ENCODE data around the gene CCDC27.

CCDC27 gene

GRCh38 chr1:3770047-3770765 lies 18.0 kb downstream of the CCDC27 start:
- H3K4me3 ChIP-seq (ENCODE audit: low read length), result no peak overlapping the region
- no peaks in the 10 kb centered on the region for H3K36me3 ChIP-seq (ENCODE audit: insufficient read depth, low read depth, low read length)
- no peaks in the 10 kb centered on the region for H3K9me3 ChIP-seq (ENCODE audit: insufficient read depth, low read depth, low read length)
- no peaks in the 10 kb centered on the region; the same call in 1 of the 2 replicates for H3K4me1 ChIP-seq (ENCODE audit: insufficient read depth, low read length)
- H3K27ac ChIP-seq (ENCODE audit: low read length), result no peak overlapping the region
- no peak overlapping the region for H3K9ac ChIP-seq (ENCODE audit: low read depth, low read length)
- peaks cover 13% of the 10 kb centered on the region; the same call in 1 of the 2 replicates for H3K27me3 ChIP-seq (ENCODE audit: insufficient read depth, low read length)

- H3K4me1 ChIP-seq (ENCODE audit: insufficient read depth, low read length), result peaks cover 6% of the 10 kb centered on the region; the same call in 1 of the 2 replicates
- no peak overlapping the region for H3K27ac ChIP-seq (ENCODE audit: low read length)
- peak overlapping the region; percentile 69; the same call in 1 of the 2 replicates for H3K4me3 ChIP-seq (ENCODE audit: low read length)
- H3K27me3 ChIP-seq (ENCODE audit: insufficient read depth, low read length), result peaks cover 13% of the 10 kb centered on the region; the same call in 1 of the 2 replicates
- peak overlapping the region; percentile 51; the same call in 1 of the 2 replicates for H3K9ac ChIP-seq (ENCODE audit: low read depth, low read length)
- H3K36me3 ChIP-seq (ENCODE audit: insufficient read depth, low read depth, low read length), result no peaks in the 10 kb centered on the region
- H3K9me3 ChIP-seq (ENCODE audit: insufficient read depth, low read depth, low read length), result no peaks in the 10 kb centered on the region
These were observed 19.1 kb downstream of the CCDC27 start for GRCh38 chr1:3771108-3772026.

GRCh38 chr1:3772027-3772714 lies 19.9 kb downstream of the CCDC27 start:
- Histone ChIP-seq H3K9me3 (ENCODE audit: insufficient read depth, low read depth, low read length) (no peaks in the 10 kb centered on the region), H3K27ac (ENCODE audit: low read length) (no peak overlapping the region), H3K36me3 (ENCODE audit: insufficient read depth, low read depth, low read length) (no peaks in the 10 kb centered on the region), H3K9ac (ENCODE audit: low read depth, low read length) (peak overlapping the region; percentile 51; the same call in 1 of the 2 replicates), H3K27me3 (ENCODE audit: insufficient read depth, low read length) (peaks cover 13% of the 10 kb centered on the region; the same call in 1 of the 2 replicates), H3K4me3 (ENCODE audit: low read length) (peak overlapping the region; percentile 69; the same call in 1 of the 2 replicates), H3K4me1 (ENCODE audit: insufficient read depth, low read length) (peaks cover 6% of the 10 kb centered on the region; the same call in 1 of the 2 replicates)

- Histone ChIP-seq H3K9me3 (ENCODE audit: insufficient read depth, low read depth, low read length) (no peaks in the 10 kb centered on the region), H3K27me3 (ENCODE audit: insufficient read depth, low read length) (peaks cover 13% of the 10 kb centered on the region; the same call in 1 of the 2 replicates), H3K4me3 (ENCODE audit: low read length) (peak within 1 kb of the TSS; percentile 69; the same call in 1 of the 2 replicates), H3K9ac (ENCODE audit: low read depth, low read length) (peak within 1 kb of the TSS; percentile 51; the same call in 1 of the 2 replicates), H3K4me1 (ENCODE audit: insufficient read depth, low read length) (peaks cover 6% of the 10 kb centered on the region; the same call in 1 of the 2 replicates), H3K36me3 (ENCODE audit: insufficient read depth, low read depth, low read length) (no peaks in the 10 kb centered on the region), H3K27ac (ENCODE audit: low read length) (no peak within 1 kb of the TSS)
These were observed 20.7 kb downstream of the CCDC27 start, which contains the start of gene SMIM1 for GRCh38 chr1:3772715-3773571. Gene SMIM1, plus strand, starts transcription at chr1:3772749. Its CDS starts 2,625 bp downstream, at chr1:3775374.

- Histone ChIP-seq H3K4me1 (ENCODE audit: insufficient read depth, low read length) (peaks cover 6% of the 10 kb centered on the region; the same call in 1 of the 2 replicates), H3K4me3 (ENCODE audit: low read length) (no peak overlapping the region), H3K36me3 (ENCODE audit: insufficient read depth, low read depth, low read length) (no peaks in the 10 kb centered on the region), H3K9ac (ENCODE audit: low read depth, low read length) (no peak overlapping the region), H3K9me3 (ENCODE audit: insufficient read depth, low read depth, low read length) (no peaks in the 10 kb centered on the region), H3K27me3 (ENCODE audit: insufficient read depth, low read length) (peaks cover 13% of the 10 kb centered on the region; the same call in 1 of the 2 replicates), H3K27ac (ENCODE audit: low read length) (no peak overlapping the region)
These were observed 21.5 kb downstream of the CCDC27 start for GRCh38 chr1:3773572-3774275.

- Histone ChIP-seq H3K9ac (ENCODE audit: low read depth, low read length) (no peak overlapping the region), H3K4me1 (ENCODE audit: insufficient read depth, low read length) (peaks cover 6% of the 10 kb centered on the region; the same call in 1 of the 2 replicates), H3K27ac (ENCODE audit: low read length) (no peak overlapping the region), H3K9me3 (ENCODE audit: insufficient read depth, low read depth, low read length) (no peaks in the 10 kb centered on the region), H3K27me3 (ENCODE audit: insufficient read depth, low read length) (peaks cover 13% of the 10 kb centered on the region; the same call in 1 of the 2 replicates), H3K36me3 (ENCODE audit: insufficient read depth, low read depth, low read length) (peaks cover 7% of the 10 kb centered on the region), H3K4me3 (ENCODE audit: low read length) (no peak overlapping the region)
These were observed 22.2 kb downstream of the CCDC27 start for GRCh38 chr1:3774276-3774945.

- Histone ChIP-seq H3K27ac (ENCODE audit: low read length) (no peak overlapping the region), H3K4me3 (ENCODE audit: low read length) (no peak overlapping the region), H3K9me3 (ENCODE audit: insufficient read depth, low read depth, low read length) (no peaks in the 10 kb centered on the region), H3K27me3 (ENCODE audit: insufficient read depth, low read length) (peaks cover 13% of the 10 kb centered on the region; the same call in 1 of the 2 replicates), H3K4me1 (ENCODE audit: insufficient read depth, low read length) (peaks cover 6% of the 10 kb centered on the region; the same call in 1 of the 2 replicates), H3K9ac (ENCODE audit: low read depth, low read length) (no peak overlapping the region), H3K36me3 (ENCODE audit: insufficient read depth, low read depth, low read length) (peaks cover 12% of the 10 kb centered on the region)
These were observed 22.8 kb downstream of the CCDC27 start for GRCh38 chr1:3774946-3775489.

GRCh38 chr1:3775490-3776230 lies 23.4 kb downstream of the CCDC27 start:
- Histone ChIP-seq H3K4me1 (ENCODE audit: insufficient read depth, low read length) (peaks cover 6% of the 10 kb centered on the region; the same call in 1 of the 2 replicates), H3K36me3 (ENCODE audit: insufficient read depth, low read depth, low read length) (peaks cover 18% of the 10 kb centered on the region), H3K27ac (ENCODE audit: low read length) (no peak overlapping the region), H3K9ac (ENCODE audit: low read depth, low read length) (no peak overlapping the region), H3K4me3 (ENCODE audit: low read length) (no peak overlapping the region), H3K9me3 (ENCODE audit: insufficient read depth, low read depth, low read length) (no peaks in the 10 kb centered on the region), H3K27me3 (ENCODE audit: insufficient read depth, low read length) (peaks cover 13% of the 10 kb centered on the region; the same call in 1 of the 2 replicates)
